Mucosa of descending colon (tissue), 3 donors: Measurements from ENCODE around the gene CMKLR1. TPM values are rescaled to one million over a fixed set of nuclear protein-coding genes. Genes with fewer than 3 reads are reported as not detected.

ENCODE experiments used
- ATAC-seq: fragments of 200-7000 bp; cut with Tn5 transposase; one replicate; pipeline ENCODE4 v1.9.1; 2020; ENCODE audit warnings: mild to moderate bottlenecking, moderate library complexity
- DNase-seq, 3 donors: peaks; one replicate each; pipeline ENCODE4 v3.0.0-alpha.2; 2020
- H3K36me3 ChIP-seq: fragments of 200-600 bp; one replicate; pipeline ENCODE4 v1.8.0; 2021; ENCODE audit warnings: low read depth, mild to moderate bottlenecking
- H3K4me1 ChIP-seq: fragments of 200-600 bp; one replicate; pipeline ENCODE4 v1.8.0; 2021; ENCODE audit warnings: low read depth, mild to moderate bottlenecking
- H3K4me3 ChIP-seq: fragments of 200-600 bp; one replicate; pipeline ENCODE4 v1.8.0; 2021; ENCODE audit warnings: mild to moderate bottlenecking
- H3K9me3 ChIP-seq: fragments of 200-600 bp; one replicate; pipeline ENCODE4 v1.8.0; 2021; ENCODE audit warnings: mild to moderate bottlenecking
- intact Hi-C, 2 donors: fragments of 100-400 bp; cut with DNase I in 1 of 2; cut with micrococcal nuclease in 1 of 2; formaldehyde crosslinking; loops; one replicate each; pipeline versions ENCODE4 v1.11.0 to v1.11.1; 2022; cut with DNase I, micrococcal nuclease
- total RNA-seq, 3 donors: library from RNA; stranded (reverse); fragmentation: NEBNext Ultra II Directional in 2 of 3; extraction: Animal tissue kit (Norgen Biotek cat#: 25700) in 2 of 3; gene quantifications; one replicate each; pipeline versions ENCODE4 v1.2.1 to v1.2.4, GENCODE V29; 2021 to 2023
- TF ChIP-seq, protein P1 (sequence below): fragments of 200-600 bp; IDR thresholded peaks from one replicate; pipeline ENCODE4 v1.8.0; 2022; ENCODE audit warnings: antibody characterized with exemption, mild to moderate bottlenecking
- donor health status: DM: no; HTN: no; CAD: no; lungs with moderate emphysema.
- donor health status: DM: no; HTN: no; CAD: no.
- donor health status: DM: no; HTN: yes; CAD: no.

Gene CMKLR1
- total RNA-seq, 3 donors from 2014 or later = 4.4 to 15.7 (median 10.8) TPM

DNA sequence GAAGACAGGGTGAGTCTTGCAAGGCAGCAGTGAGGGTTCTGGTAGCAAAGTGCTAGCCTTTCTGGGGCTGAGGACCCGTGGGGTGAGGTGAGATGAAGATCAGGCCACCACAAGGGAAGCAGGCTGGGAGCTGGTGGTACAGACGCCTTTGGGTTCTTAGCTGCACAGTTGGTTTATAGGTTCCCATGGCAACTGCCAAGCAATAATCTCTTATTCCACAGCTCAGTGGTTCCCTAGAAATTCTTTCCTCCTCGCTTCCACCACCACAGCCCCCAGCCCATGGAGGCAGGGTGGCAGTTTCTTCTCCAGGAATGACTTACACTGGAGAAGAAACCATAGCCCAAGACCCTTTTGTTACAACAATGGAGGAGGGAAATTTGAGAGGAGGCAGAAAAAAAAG, 82.1 kb downstream of the CMKLR1 start:
- TF ChIP-seq, protein P1, sequence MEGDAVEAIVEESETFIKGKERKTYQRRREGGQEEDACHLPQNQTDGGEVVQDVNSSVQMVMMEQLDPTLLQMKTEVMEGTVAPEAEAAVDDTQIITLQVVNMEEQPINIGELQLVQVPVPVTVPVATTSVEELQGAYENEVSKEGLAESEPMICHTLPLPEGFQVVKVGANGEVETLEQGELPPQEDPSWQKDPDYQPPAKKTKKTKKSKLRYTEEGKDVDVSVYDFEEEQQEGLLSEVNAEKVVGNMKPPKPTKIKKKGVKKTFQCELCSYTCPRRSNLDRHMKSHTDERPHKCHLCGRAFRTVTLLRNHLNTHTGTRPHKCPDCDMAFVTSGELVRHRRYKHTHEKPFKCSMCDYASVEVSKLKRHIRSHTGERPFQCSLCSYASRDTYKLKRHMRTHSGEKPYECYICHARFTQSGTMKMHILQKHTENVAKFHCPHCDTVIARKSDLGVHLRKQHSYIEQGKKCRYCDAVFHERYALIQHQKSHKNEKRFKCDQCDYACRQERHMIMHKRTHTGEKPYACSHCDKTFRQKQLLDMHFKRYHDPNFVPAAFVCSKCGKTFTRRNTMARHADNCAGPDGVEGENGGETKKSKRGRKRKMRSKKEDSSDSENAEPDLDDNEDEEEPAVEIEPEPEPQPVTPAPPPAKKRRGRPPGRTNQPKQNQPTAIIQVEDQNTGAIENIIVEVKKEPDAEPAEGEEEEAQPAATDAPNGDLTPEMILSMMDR = no peak
- no peak for ATAC-seq

DNA sequence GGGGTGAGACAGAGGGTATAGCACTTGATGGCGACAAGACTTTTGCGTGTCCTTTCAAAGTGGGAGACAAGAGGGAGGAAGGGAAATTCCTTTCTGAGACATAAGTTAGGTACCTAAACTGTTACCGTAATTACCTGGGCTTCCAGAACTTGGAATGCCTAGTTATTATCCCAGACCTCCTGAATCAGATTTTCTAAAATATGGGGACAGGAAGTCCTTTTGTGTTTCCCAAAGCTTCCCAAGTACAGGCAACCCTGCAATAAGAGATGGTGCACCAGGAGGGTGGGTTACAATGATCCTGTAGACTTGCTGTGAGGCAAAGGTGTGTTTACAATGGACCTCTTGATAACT, 83.9 kb downstream of the CMKLR1 start:
- intact Hi-C loops = no loop called here
- Histone ChIP-seq H3K4me3 (no peak overlapping the region), H3K36me3 (no peaks in the 10 kb centered on the region), H3K4me1 (no peaks in the 10 kb centered on the region), H3K9me3 (peaks cover 5% of the 10 kb centered on the region)
- DNase-seq (no peak), ATAC-seq (no peak)
- TF ChIP-seq, protein P1 = no peak

More for the DNA sequence above, 82.1 kb downstream of the CMKLR1 start:
- DNase-seq = no peak
- Histone ChIP-seq H3K36me3 (no peaks in the 10 kb centered on the region), H3K4me1 (no peaks in the 10 kb centered on the region), H3K9me3 (peaks cover 17% of the 10 kb centered on the region), H3K4me3 (no peak overlapping the region)
- intact Hi-C loops = no loop called here

DNA sequence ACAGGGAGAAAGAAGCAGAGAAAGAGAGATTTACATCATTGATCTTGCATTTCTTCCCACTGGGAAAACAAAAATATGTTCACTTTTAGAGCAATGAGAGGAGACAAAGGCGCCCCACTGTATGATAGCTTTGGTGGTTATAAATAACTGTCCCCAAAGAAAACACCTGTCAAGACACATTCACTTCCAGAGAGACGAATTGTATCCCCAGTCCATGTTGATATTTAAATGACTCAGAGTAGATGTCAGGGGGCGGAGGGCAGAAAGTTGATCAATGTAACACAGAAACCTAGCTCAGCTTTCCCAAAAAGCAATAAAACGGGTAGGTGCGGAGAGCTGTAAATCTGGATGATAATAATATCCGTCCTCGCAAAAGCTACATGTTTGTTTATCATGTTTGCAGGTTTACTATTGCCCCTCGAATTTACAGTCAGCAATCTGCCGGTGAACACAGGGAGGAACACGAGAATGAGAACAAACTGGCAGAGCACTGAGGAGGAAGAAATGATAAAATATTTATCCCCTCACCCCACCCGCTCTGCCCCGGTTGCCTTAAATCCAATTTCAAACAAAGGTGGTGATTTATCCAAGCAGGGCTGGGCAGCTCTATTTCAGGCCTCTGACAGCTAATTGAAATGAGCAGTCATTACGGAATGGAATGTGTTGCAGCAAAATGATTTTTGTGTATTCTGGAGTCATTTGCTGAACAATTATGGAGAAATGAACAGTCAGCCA, 84.4 kb downstream of the CMKLR1 start:
- H3K4me1 ChIP-seq = no peaks in the 10 kb centered on the region
- H3K36me3 ChIP-seq = no peaks in the 10 kb centered on the region
- intact Hi-C loops = no loop called here
- no peak for DNase-seq
- H3K9me3 ChIP-seq = no peaks in the 10 kb centered on the region
- H3K4me3 ChIP-seq = no peak overlapping the region
- TF ChIP-seq, protein P1 = no peak
- ATAC-seq = no peak

- no peaks in the 10 kb centered on the region for H3K4me1 ChIP-seq
- H3K36me3 ChIP-seq = no peaks in the 10 kb centered on the region
- DNase-seq (no peak), ATAC-seq (no peak)
- no peaks in the 10 kb centered on the region for H3K9me3 ChIP-seq
- intact Hi-C loops = no loop called here
- TF ChIP-seq, protein P1 = no peak
- H3K4me3 ChIP-seq = no peak overlapping the region
Measured at GRCh38 chr12:108254030-108254429, 85.1 kb downstream of the CMKLR1 start.

DNA sequence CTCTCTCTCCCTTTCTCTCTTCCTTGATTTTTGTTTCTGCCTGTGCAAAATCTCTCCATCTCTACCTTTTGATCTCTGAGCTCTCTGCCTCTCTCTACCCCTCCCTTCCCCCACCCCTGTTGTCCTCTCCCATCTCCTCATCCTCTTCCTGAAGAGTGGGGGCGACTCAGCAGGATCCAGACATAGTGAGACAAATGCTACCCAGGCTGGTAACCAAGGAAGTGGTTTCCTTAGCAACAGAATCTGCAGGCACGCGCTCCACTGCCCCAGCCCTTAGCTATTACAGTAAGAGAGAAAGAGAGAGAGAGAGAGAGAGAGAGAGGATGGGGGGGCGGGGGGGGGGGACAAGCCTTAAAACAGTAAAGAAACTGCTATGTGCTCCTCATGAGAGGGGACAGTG, 85.6 kb downstream of the CMKLR1 start:
- Histone ChIP-seq H3K4me3 (no peak overlapping the region), H3K4me1 (no peaks in the 10 kb centered on the region), H3K36me3 (no peaks in the 10 kb centered on the region), H3K9me3 (no peaks in the 10 kb centered on the region)
- intact Hi-C loops = no loop called here
- ATAC-seq (no peak), DNase-seq (no peak)
- TF ChIP-seq, protein P1 = no peak

- H3K36me3 ChIP-seq = no peaks in the 10 kb centered on the region
- no peaks in the 10 kb centered on the region for H3K9me3 ChIP-seq
- intact Hi-C loops = no loop called here
- no peaks in the 10 kb centered on the region for H3K4me1 ChIP-seq
- H3K4me3 ChIP-seq = no peak overlapping the region
- ATAC-seq (no peak), DNase-seq (no peak)
- TF ChIP-seq, protein P1 = no peak
Measured at GRCh38 chr12:108252523-108252922, 86.6 kb downstream of the CMKLR1 start.
